ENCODE measurements around the gene USP53. TPM values are rescaled to one million over a fixed set of nuclear protein-coding genes. Genes with fewer than 3 reads are reported as not detected.

Gene USP53
- total RNA-seq, 1 experiment from 2014 or later: 1.2 TPM

GRCh38 chr4:119300101-119300978 lies 87.8 kb downstream of the USP53 start:
- Histone ChIP-seq H3K4me2 (ENCODE audit: low read depth, low read length, poor library complexity, severe bottlenecking) (peak overlapping the region; percentile 82), H2AFZ (ENCODE audit: low read length) (peak overlapping the region; percentile 92), H3K9me2 (replicated peaks; ENCODE audit: insufficient read depth, low read length) (no peaks in the 10 kb centered on the region), H3K79me2 (ENCODE audit: low read length) (peaks cover 17% of the 10 kb centered on the region), H3K9me3 (ENCODE audit: low read length) (no peaks in the 10 kb centered on the region), H3K27ac (ENCODE audit: low read length) (peak overlapping the region; percentile 87), H3K4me3 (ENCODE audit: low read length) (peak overlapping the region; percentile 82), H3K9ac (ENCODE audit: low read length) (peak overlapping the region; percentile 80), H3K36me3 (ENCODE audit: insufficient read depth, low read length) (peaks cover 11% of the 10 kb centered on the region), H4K20me1 (ENCODE audit: insufficient read depth, low read depth, low read length) (no peaks in the 10 kb centered on the region; the same call in 1 of the 2 replicates), H3K27me3 (ENCODE audit: low read length) (no peaks in the 10 kb centered on the region), H3K4me1 (ENCODE audit: low read length) (peaks cover 24% of the 10 kb centered on the region)
- DNase-seq: peak; percentile 96

DNA sequence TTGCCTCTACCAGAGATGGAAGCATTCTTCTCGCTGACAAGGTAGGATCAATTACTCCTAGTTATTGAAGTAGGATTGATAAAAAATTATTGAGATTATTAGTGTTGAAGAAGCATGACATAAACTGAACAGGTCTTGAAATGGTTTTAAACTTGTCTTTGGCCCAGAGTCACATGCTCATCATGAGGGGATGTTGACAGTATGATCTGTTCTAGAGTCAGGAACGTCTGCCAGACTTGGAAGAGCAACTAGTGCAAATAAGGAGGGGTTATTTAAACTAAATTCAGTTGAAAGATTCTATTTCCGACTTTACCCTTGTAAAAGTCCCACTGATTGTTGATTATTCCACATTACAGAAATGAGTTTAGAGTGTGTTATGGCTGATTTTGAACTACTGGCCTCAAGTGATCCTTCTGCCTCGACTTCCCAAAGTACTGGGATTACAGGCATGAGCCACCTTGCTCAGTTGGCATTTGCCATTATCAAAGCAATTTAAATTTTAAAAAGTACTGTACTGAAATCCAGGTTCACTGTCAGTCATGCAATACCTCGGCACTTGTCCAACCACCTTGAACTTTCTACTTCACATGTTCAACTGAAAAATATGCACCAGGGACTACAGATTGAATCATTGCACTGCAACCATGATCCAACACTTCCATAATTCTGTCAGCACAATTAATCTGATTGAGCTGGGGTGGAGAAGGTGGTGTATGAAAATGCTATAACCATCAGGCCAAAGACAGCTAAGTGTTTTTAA lies 89.7 kb downstream of the USP53 start:
- H3K27me3 ChIP-seq (ENCODE audit: low read length): no peaks in the 10 kb centered on the region
- H2AFZ ChIP-seq (ENCODE audit: low read length): no peak overlapping the region
- no peak overlapping the region for H3K4me3 ChIP-seq (ENCODE audit: low read length)
- peaks cover 24% of the 10 kb centered on the region for H3K4me1 ChIP-seq (ENCODE audit: low read length)
- DNase-seq: no peak
- no peak overlapping the region for H3K27ac ChIP-seq (ENCODE audit: low read length)
- peaks cover 17% of the 10 kb centered on the region for H3K79me2 ChIP-seq (ENCODE audit: low read length)
- H3K36me3 ChIP-seq (ENCODE audit: insufficient read depth, low read length): peaks cover 11% of the 10 kb centered on the region
- no peak overlapping the region for H3K4me2 ChIP-seq (ENCODE audit: low read depth, low read length, poor library complexity, severe bottlenecking)
- H4K20me1 ChIP-seq (ENCODE audit: insufficient read depth, low read depth, low read length): no peaks in the 10 kb centered on the region; the same call in 1 of the 2 replicates
- no peak overlapping the region for H3K9ac ChIP-seq (ENCODE audit: low read length)
- H3K9me3 ChIP-seq (ENCODE audit: low read length): no peaks in the 10 kb centered on the region
- H3K9me2 ChIP-seq (replicated peaks; ENCODE audit: insufficient read depth, low read length): no peaks in the 10 kb centered on the region

- H3K27me3 ChIP-seq (ENCODE audit: low read length): no peaks in the 10 kb centered on the region
- no peak for DNase-seq
- no peak overlapping the region for H3K9ac ChIP-seq (ENCODE audit: low read length)
- no peak overlapping the region for H3K27ac ChIP-seq (ENCODE audit: low read length)
- no peak overlapping the region for H2AFZ ChIP-seq (ENCODE audit: low read length)
- no peak overlapping the region for H3K4me3 ChIP-seq (ENCODE audit: low read length)
- H3K36me3 ChIP-seq (ENCODE audit: insufficient read depth, low read length): no peaks in the 10 kb centered on the region; the same call in 1 of the 2 replicates
- H3K9me2 ChIP-seq (replicated peaks; ENCODE audit: insufficient read depth, low read length): no peaks in the 10 kb centered on the region
- no peaks in the 10 kb centered on the region; the same call in 1 of the 2 replicates for H4K20me1 ChIP-seq (ENCODE audit: insufficient read depth, low read depth, low read length)
- peaks cover 14% of the 10 kb centered on the region for H3K79me2 ChIP-seq (ENCODE audit: low read length)
- no peak overlapping the region for H3K4me2 ChIP-seq (ENCODE audit: low read depth, low read length, poor library complexity, severe bottlenecking)
- peaks cover 19% of the 10 kb centered on the region for H3K4me1 ChIP-seq (ENCODE audit: low read length)
- H3K9me3 ChIP-seq (ENCODE audit: low read length): no peaks in the 10 kb centered on the region
Observed at GRCh38 chr4:119303587-119304305, 91.2 kb downstream of the USP53 start.

GRCh38 chr4:119304431-119304830 lies 91.9 kb downstream of the USP53 start:
- DNase-seq: no peak
- no peak overlapping the region for H3K27ac ChIP-seq (ENCODE audit: low read length)
- H3K4me1 ChIP-seq (ENCODE audit: low read length): peaks cover 12% of the 10 kb centered on the region

GRCh38 chr4:119307606-119308005 lies 95.1 kb downstream of the USP53 start:
- Histone ChIP-seq H3K4me2 (ENCODE audit: low read depth, low read length, poor library complexity, severe bottlenecking) (no peak overlapping the region), H3K9ac (ENCODE audit: low read length) (no peak overlapping the region), H3K9me3 (ENCODE audit: low read length) (no peaks in the 10 kb centered on the region), H4K20me1 (ENCODE audit: insufficient read depth, low read depth, low read length) (no peaks in the 10 kb centered on the region), H2AFZ (ENCODE audit: low read length) (no peak overlapping the region), H3K9me2 (replicated peaks; ENCODE audit: insufficient read depth, low read length) (no peaks in the 10 kb centered on the region), H3K79me2 (ENCODE audit: low read length) (no peaks in the 10 kb centered on the region), H3K36me3 (ENCODE audit: insufficient read depth, low read length) (no peaks in the 10 kb centered on the region), H3K4me1 (ENCODE audit: low read length) (no peaks in the 10 kb centered on the region), H3K4me3 (ENCODE audit: low read length) (no peak overlapping the region), H3K27ac (ENCODE audit: low read length) (no peak overlapping the region), H3K27me3 (ENCODE audit: low read length) (no peaks in the 10 kb centered on the region)
- no peak for DNase-seq

More at GRCh38 chr4:119304431-119304830, 91.9 kb downstream of the USP53 start:
- Histone ChIP-seq H3K9me3 (ENCODE audit: low read length) (no peaks in the 10 kb centered on the region), H3K27me3 (ENCODE audit: low read length) (no peaks in the 10 kb centered on the region), H3K9me2 (replicated peaks; ENCODE audit: insufficient read depth, low read length) (no peaks in the 10 kb centered on the region), H3K9ac (ENCODE audit: low read length) (no peak overlapping the region), H3K79me2 (ENCODE audit: low read length) (peaks cover 7% of the 10 kb centered on the region), H2AFZ (ENCODE audit: low read length) (no peak overlapping the region), H3K36me3 (ENCODE audit: insufficient read depth, low read length) (no peaks in the 10 kb centered on the region), H4K20me1 (ENCODE audit: insufficient read depth, low read depth, low read length) (no peaks in the 10 kb centered on the region; the same call in 1 of the 2 replicates), H3K4me3 (ENCODE audit: low read length) (no peak overlapping the region), H3K4me2 (ENCODE audit: low read depth, low read length, poor library complexity, severe bottlenecking) (no peak overlapping the region)

GRCh38 chr4:119310826-119311225 lies 98.3 kb downstream of the USP53 start:
- Histone ChIP-seq H3K27me3 (ENCODE audit: low read length) (no peaks in the 10 kb centered on the region), H3K9ac (ENCODE audit: low read length) (no peak overlapping the region), H3K9me2 (replicated peaks; ENCODE audit: insufficient read depth, low read length) (no peaks in the 10 kb centered on the region), H3K36me3 (ENCODE audit: insufficient read depth, low read length) (no peaks in the 10 kb centered on the region), H2AFZ (ENCODE audit: low read length) (no peak overlapping the region), H3K9me3 (ENCODE audit: low read length) (no peaks in the 10 kb centered on the region), H3K79me2 (ENCODE audit: low read length) (no peaks in the 10 kb centered on the region), H3K27ac (ENCODE audit: low read length) (no peak overlapping the region), H4K20me1 (ENCODE audit: insufficient read depth, low read depth, low read length) (no peaks in the 10 kb centered on the region), H3K4me1 (ENCODE audit: low read length) (no peaks in the 10 kb centered on the region), H3K4me2 (ENCODE audit: low read depth, low read length, poor library complexity, severe bottlenecking) (no peak overlapping the region), H3K4me3 (ENCODE audit: low read length) (no peak overlapping the region)
- no peak for DNase-seq

DNA sequence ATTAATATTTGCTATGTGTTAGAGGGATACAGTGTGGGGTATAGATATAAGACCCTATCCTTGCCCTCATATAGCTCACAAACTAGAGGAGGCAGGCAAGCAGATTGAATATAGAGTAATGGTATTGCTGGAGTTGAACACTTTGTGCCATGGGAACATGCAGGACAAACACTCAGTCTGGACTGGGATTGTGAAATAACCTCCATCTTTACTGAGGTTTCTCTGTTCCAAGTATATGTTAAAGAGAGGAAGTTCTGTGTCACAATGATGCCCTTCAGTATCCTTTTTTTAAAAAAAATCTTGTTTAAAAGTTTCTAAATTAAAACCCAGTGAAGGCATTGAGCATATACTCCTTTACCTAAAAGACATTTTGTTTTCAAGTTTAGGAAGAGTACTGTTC lies 100.7 kb downstream of the USP53 start:
- H4K20me1 ChIP-seq (ENCODE audit: insufficient read depth, low read depth, low read length): no peaks in the 10 kb centered on the region
- H3K9ac ChIP-seq (ENCODE audit: low read length): no peak overlapping the region
- H3K9me2 ChIP-seq (replicated peaks; ENCODE audit: insufficient read depth, low read length): no peaks in the 10 kb centered on the region
- no peak for DNase-seq
- H3K4me2 ChIP-seq (ENCODE audit: low read depth, low read length, poor library complexity, severe bottlenecking): no peak overlapping the region
- H3K79me2 ChIP-seq (ENCODE audit: low read length): no peaks in the 10 kb centered on the region
- no peaks in the 10 kb centered on the region for H3K4me1 ChIP-seq (ENCODE audit: low read length)
- H3K36me3 ChIP-seq (ENCODE audit: insufficient read depth, low read length): no peaks in the 10 kb centered on the region
- no peak overlapping the region for H2AFZ ChIP-seq (ENCODE audit: low read length)
- H3K4me3 ChIP-seq (ENCODE audit: low read length): no peak overlapping the region
- no peaks in the 10 kb centered on the region for H3K27me3 ChIP-seq (ENCODE audit: low read length)
- no peaks in the 10 kb centered on the region for H3K9me3 ChIP-seq (ENCODE audit: low read length)
- H3K27ac ChIP-seq (ENCODE audit: low read length): no peak overlapping the region

DNA sequence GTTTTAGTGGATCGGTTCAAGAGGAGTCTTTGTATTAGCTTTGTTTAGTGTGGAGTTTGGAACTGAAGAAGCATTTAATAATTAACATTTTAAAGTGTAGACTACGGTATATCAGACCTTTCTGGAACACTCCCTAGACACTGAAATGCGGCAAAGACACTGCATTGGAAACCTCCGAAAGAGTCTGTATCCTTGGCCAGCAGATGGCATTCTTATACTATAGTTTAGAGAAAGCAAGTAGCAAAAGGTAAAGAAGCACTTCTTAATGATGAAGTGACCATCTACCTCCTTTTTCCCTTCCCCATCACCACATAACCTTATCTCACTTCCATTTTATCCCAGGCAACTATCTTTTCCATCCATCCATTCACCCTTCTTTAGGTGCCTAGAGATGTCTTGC lies 101.8 kb downstream of the USP53 start:
- no peak overlapping the region for H3K27ac ChIP-seq (ENCODE audit: low read length)
- no peaks in the 10 kb centered on the region for H3K9me3 ChIP-seq (ENCODE audit: low read length)
- peak; percentile 78 for DNase-seq
- no peak overlapping the region for H3K4me3 ChIP-seq (ENCODE audit: low read length)
- H3K36me3 ChIP-seq (ENCODE audit: insufficient read depth, low read length): no peaks in the 10 kb centered on the region
- H3K9me2 ChIP-seq (replicated peaks; ENCODE audit: insufficient read depth, low read length): no peaks in the 10 kb centered on the region
- no peak overlapping the region for H3K9ac ChIP-seq (ENCODE audit: low read length)
- no peaks in the 10 kb centered on the region for H3K4me1 ChIP-seq (ENCODE audit: low read length)
- H4K20me1 ChIP-seq (ENCODE audit: insufficient read depth, low read depth, low read length): no peaks in the 10 kb centered on the region
- H3K4me2 ChIP-seq (ENCODE audit: low read depth, low read length, poor library complexity, severe bottlenecking): no peak overlapping the region
- H2AFZ ChIP-seq (ENCODE audit: low read length): no peak overlapping the region
- H3K27me3 ChIP-seq (ENCODE audit: low read length): no peaks in the 10 kb centered on the region
- no peaks in the 10 kb centered on the region for H3K79me2 ChIP-seq (ENCODE audit: low read length)

Data from Karpas-422 (cell line).